Tibial artery (tissue), 4 donors: ENCODE data around the gene MPDZ.

Experiments
- DNase-seq, 2 donors: peaks; one replicate each; pipeline ENCODE4 v3.0.0-alpha.2; 2019
- H3K27ac ChIP-seq, 2 donors: fragments of 200-600 bp; sonication (generic) in 1 of 2; 1 replicate in 1 of 2; 2 replicates in 1 of 2; pipeline ENCODE4 v1.5.1; 2018 to 2019; ENCODE audit warnings: mild to moderate bottlenecking in 1 of 2
- H3K27me3 ChIP-seq, 2 donors: fragments of 200-600 bp; sonication (generic) in 1 of 2; one replicate each; pipeline versions ENCODE4 v1.5.1 to v1.6.0; 2016 to 2019
- H3K36me3 ChIP-seq, 3 donors: fragments of 200-600 bp; sonication (generic) in 2 of 3; one replicate each; pipeline ENCODE4 v1.5.1; 2016 to 2019; ENCODE audit warnings: mild to moderate bottlenecking in 2 of 3
- H3K4me1 ChIP-seq, 4 donors: fragments of 200-600 bp; sonication (generic) in 2 of 4; 1 replicate in 3 of 4; 2 replicates in 1 of 4; pipeline ENCODE4 v1.5.1; 2016 to 2019
- H3K4me3 ChIP-seq, 2 donors: fragments of 200-600 bp; sonication (generic) in 1 of 2; 1 replicate in 1 of 2; 2 replicates in 1 of 2; pipeline ENCODE4 v1.5.1; 2018 to 2019; ENCODE audit warnings: mild to moderate bottlenecking in 2 of 2
- H3K9me3 ChIP-seq, 3 donors: fragments of 200-600 bp; sonication (generic) in 1 of 3; one replicate each; pipeline ENCODE4 v1.5.1; 2016 to 2019
- intact Hi-C: fragments of 100-400 bp; cut with DNase I; formaldehyde crosslinking; loops from one replicate; pipeline ENCODE4 v1.15.0; 2023; ENCODE audit warnings: low total_unique reads
- TF ChIP-seq, protein P1 (sequence below), 2 experiments: fragments of 200-600 bp in 1 of 2; fragments of 450-650 bp in 1 of 2; IDR thresholded peaks; one replicate each; pipeline ENCODE4 v1.5.1; 2017 to 2019; ENCODE audit warnings: antibody characterized with exemption in 2 of 2, mild to moderate bottlenecking in 1 of 2, moderate library complexity in 1 of 2

The MPDZ gene

DNA sequence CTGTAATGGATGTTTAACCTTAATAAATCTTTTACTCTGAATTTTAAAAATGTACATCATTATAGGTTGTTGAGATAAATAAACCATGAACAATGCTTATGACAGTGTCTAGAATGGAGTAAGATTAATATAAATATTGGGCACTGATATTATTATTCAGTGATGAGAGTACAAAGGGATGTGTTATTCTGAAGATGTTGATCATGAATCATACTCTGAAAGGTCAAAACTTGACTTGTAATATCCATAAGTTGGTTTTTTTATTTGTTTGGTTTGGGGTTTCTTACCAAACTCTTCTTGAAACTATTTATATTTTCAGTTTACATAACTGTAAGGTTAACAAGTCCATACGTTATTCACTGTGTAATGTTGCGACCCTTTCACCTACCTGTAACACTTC lies 163.2 kb downstream of the MPDZ start:
- intact Hi-C loops: no loop called here
- peaks cover 20 to 32% (median 28%) of the 10 kb centered on the region in 3 donors for H3K36me3 ChIP-seq
- H3K4me3 ChIP-seq: no peak overlapping the region
- H3K27ac ChIP-seq: no peak overlapping the region
- no peaks in the 10 kb centered on the region for H3K27me3 ChIP-seq
- DNase-seq: no peak
- H3K4me1 ChIP-seq: peaks cover 0 to 32% (median 13%) of the 10 kb centered on the region in 4 donors
- TF ChIP-seq, protein P1, sequence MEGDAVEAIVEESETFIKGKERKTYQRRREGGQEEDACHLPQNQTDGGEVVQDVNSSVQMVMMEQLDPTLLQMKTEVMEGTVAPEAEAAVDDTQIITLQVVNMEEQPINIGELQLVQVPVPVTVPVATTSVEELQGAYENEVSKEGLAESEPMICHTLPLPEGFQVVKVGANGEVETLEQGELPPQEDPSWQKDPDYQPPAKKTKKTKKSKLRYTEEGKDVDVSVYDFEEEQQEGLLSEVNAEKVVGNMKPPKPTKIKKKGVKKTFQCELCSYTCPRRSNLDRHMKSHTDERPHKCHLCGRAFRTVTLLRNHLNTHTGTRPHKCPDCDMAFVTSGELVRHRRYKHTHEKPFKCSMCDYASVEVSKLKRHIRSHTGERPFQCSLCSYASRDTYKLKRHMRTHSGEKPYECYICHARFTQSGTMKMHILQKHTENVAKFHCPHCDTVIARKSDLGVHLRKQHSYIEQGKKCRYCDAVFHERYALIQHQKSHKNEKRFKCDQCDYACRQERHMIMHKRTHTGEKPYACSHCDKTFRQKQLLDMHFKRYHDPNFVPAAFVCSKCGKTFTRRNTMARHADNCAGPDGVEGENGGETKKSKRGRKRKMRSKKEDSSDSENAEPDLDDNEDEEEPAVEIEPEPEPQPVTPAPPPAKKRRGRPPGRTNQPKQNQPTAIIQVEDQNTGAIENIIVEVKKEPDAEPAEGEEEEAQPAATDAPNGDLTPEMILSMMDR (IDR thresholded peaks at IDR 0.05): no peak
- no peaks in the 10 kb centered on the region for H3K9me3 ChIP-seq

DNA sequence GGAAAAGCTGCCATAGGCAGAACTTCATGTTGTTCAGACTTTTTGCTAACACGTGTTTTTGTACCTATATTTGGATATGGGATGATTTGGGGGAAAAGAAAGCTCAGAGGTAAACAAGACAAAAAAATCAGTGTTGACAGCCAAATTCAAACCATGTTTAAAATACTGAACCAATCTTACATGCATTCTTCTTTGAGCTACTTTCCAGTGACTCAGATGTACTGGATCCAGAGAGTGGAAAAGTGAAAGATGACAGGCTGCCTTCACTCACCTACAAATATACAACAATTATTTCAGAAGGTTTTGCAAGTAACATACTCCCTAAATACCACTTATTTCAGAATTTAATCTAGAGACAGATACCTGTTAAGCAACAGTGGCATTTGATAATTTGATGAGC lies 165.7 kb downstream of the MPDZ start:
- intact Hi-C loops: no loop called here
- H3K4me1 ChIP-seq: peaks cover 0 to 43% (median 20%) of the 10 kb centered on the region in 4 donors
- H3K4me3 ChIP-seq: no peak overlapping the region
- peaks cover 21 to 30% (median 23%) of the 10 kb centered on the region in 3 donors for H3K36me3 ChIP-seq
- no peak for DNase-seq
- no peaks in the 10 kb centered on the region for H3K9me3 ChIP-seq
- no peaks in the 10 kb centered on the region for H3K27me3 ChIP-seq
- H3K27ac ChIP-seq: peak overlapping the region; percentile 26 to 53
- TF ChIP-seq, protein P1 (IDR thresholded peaks at IDR 0.05): no peak

DNA sequence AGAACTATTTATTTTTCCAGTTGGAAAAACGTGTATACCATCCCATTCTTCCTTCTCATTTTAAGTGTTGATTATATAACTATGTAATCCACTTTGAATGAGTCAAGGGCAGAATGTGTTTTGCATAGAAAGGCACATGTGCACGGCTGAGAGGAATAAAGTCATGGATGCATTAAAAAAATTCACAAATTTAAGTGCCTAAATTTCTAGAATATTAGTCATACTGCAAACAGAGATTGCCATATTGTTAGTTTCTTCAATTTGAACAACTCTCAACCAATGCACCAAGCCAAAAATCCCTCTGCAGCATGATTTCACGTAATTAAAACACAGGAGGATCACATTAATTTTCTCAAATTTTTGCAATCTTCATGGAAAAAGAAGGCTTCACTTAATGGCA lies 166.3 kb downstream of the MPDZ start:
- Histone ChIP-seq H3K4me3 (no peak overlapping the region), H3K36me3 (peaks cover 22 to 30% (median 24%) of the 10 kb centered on the region in 3 donors), H3K27ac (peak overlapping the region in 1 of 2 donors; percentile 53), H3K4me1 (peaks cover 0 to 43% (median 20%) of the 10 kb centered on the region in 4 donors), H3K9me3 (no peaks in the 10 kb centered on the region), H3K27me3 (no peaks in the 10 kb centered on the region)
- intact Hi-C loops: no loop called here
- TF ChIP-seq, protein P1 (IDR thresholded peaks at IDR 0.05): no peak
- no peak for DNase-seq

DNA sequence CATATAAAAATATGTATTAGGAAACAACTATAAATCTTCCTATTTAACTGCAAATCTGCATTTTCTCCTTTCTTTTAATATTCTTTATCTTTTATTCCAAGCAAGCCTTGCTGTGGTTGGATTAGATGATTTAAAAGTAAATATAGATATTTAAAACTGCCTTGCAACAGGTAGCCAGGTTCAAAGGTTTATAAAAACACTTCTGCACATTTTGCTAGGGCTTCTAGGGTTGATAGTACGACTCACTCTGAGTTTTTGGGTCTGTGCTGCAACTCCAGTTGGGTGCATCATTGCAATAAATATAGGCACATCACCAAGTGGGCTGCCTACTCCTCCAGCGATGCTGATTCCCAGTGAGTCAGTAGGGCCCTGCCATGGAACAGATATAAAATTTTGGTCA lies 167.7 kb downstream of the MPDZ start:
- TF ChIP-seq, protein P1 (IDR thresholded peaks at IDR 0.05): no peak
- no peak for DNase-seq
- Histone ChIP-seq H3K36me3 (peaks cover 33 to 44% (median 34%) of the 10 kb centered on the region in 3 donors), H3K9me3 (no peaks in the 10 kb centered on the region), H3K4me1 (peaks cover 0 to 43% (median 20%) of the 10 kb centered on the region in 4 donors), H3K27ac (peak overlapping the region; percentile 13 to 53), H3K4me3 (no peak overlapping the region), H3K27me3 (no peaks in the 10 kb centered on the region)
- intact Hi-C loops: no loop called here

DNA sequence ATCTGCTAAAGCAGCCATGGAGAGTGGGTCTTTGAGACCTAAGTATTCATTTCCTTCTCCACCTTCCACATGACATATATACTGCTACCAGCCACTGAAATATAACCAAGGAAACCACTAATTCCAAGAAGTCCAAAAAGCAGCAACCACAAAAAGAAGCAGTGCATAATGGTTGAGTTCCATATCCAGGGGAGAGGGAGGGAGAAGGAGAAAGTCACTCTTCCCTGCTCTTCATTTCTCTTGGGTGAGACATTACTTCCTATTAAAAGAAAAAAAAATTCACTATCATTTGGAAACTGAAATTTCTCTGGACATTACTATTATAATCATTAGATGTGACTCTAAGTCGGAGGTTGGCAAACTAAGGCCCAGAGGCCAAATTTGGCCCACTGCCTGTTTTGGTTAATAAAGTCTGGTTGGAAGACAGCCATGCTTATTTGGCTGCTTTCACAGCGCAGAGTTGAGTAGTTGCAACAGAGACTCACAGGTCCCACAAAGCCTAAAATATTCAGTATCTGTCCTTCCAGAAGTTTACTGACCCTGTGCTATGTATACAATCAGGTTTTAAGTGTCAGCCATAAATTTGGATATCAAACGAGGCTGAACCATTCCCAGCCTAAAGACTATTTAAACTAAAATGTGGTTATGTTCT lies 168.6 kb downstream of the MPDZ start:
- TF ChIP-seq, protein P1 (IDR thresholded peaks at IDR 0.05): no peak
- Histone ChIP-seq H3K36me3 (peaks cover 42 to 51% (median 43%) of the 10 kb centered on the region in 3 donors), H3K4me3 (no peak overlapping the region), H3K9me3 (no peaks in the 10 kb centered on the region), H3K27ac (peak overlapping the region; percentile 53 to 65), H3K27me3 (no peaks in the 10 kb centered on the region), H3K4me1 (peaks cover 0 to 43% (median 20%) of the 10 kb centered on the region in 4 donors)
- DNase-seq: peak; percentile 68 to 78
- intact Hi-C loops: no loop called here
